AG04450 (cell line): ENCODE data around the gene LRP2. TPM values are rescaled to one million over a fixed set of nuclear protein-coding genes. Genes with fewer than 3 reads are reported as not detected.

Source experiments
- CTCF ChIA-PET: fragments of 300-600, 350-600 bp; formaldehyde crosslinking; extraction: SDS; loops from one replicate; lab custom pipeline; 2022; ENCODE audit warnings: antibody characterized with exemption, inconsistent platforms; lab: Charles Lee
- POLR2A ChIA-PET: fragments of 350-600 bp; formaldehyde crosslinking; extraction: SDS; loops from one replicate; lab custom pipeline; 2021; ENCODE audit warnings: antibody characterized with exemption, inconsistent platforms; lab: Yijun Ruan, JAX
- DNase-seq: peaks from one replicate; pipeline ENCODE4 v3.0.0-alpha.2; 2011; ENCODE audit warnings: low read depth, low spot score
- H3K27ac ChIP-seq: one replicate; pipeline ENCODE4 v1.5.1; 2012; ENCODE audit warnings: low read depth, low read length, control low read depth
- H3K27me3 ChIP-seq: one replicate; pipeline ENCODE4 v1.6.0; 2012; ENCODE audit warnings: low read length; ENCODE audit not compliant: control insufficient read depth, insufficient read depth
- H3K4me3 ChIP-seq: 2 replicates; pipeline ENCODE4 v1.5.1; 2011; ENCODE audit warnings: mild to moderate bottlenecking, low read depth, low read length, control low read depth
- H3K9me3 ChIP-seq: 2 replicates; pipeline ENCODE4 v1.5.1; 2012; ENCODE audit warnings: low read length; ENCODE audit not compliant: control insufficient read depth, insufficient read depth
- polyA plus RNA-seq: library from polyadenylated mRNA; depleted of rRNA; stranded (reverse); fragments of >200 nt; gene quantifications from 2 replicates; pipeline ENCODE4 v1.2.3, GENCODE V29; 2011
- TF ChIP-seq, protein P1 (sequence below): IDR thresholded peaks from 2 replicates; pipeline ENCODE4 v1.5.1; 2011; ENCODE audit warnings: low read depth, low read length, control low read depth, inconsistent platforms

Gene LRP2
- polyA plus RNA-seq, 1 experiment: not detected

DNA sequence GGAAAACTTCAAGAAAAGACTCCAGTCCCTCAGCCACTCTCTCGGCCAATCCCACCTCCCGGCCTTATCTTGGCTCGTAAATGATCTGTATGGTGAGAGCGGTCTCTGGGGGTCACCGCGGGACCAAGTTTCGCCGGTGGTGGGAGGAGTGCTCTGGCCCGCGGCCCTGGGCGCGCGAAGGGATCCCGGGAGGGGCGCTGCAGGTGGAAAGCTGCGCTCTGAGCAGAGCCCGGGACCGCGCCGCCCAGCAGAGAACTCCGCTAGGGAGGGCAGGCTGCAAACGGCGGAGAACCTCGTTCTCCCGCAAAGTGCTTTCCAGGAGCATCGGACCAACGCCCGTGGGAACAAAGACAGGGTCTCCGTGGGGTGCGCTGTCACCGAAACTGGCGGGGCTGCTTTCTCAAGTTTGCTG is 622 bp downstream of the LRP2 start:
- POLR2A ChIA-PET: no interaction called here
- DNase-seq: no peak
- Histone ChIP-seq H3K27ac (no peak overlapping the region), H3K27me3 (peaks cover 49% of the 10 kb centered on the region), H3K9me3 (no peaks in the 10 kb centered on the region; the same call in 1 of the 2 replicates), H3K4me3 (peak overlapping the region; percentile 29)
- CTCF ChIA-PET: no interaction called here
- TF ChIP-seq, protein P1, sequence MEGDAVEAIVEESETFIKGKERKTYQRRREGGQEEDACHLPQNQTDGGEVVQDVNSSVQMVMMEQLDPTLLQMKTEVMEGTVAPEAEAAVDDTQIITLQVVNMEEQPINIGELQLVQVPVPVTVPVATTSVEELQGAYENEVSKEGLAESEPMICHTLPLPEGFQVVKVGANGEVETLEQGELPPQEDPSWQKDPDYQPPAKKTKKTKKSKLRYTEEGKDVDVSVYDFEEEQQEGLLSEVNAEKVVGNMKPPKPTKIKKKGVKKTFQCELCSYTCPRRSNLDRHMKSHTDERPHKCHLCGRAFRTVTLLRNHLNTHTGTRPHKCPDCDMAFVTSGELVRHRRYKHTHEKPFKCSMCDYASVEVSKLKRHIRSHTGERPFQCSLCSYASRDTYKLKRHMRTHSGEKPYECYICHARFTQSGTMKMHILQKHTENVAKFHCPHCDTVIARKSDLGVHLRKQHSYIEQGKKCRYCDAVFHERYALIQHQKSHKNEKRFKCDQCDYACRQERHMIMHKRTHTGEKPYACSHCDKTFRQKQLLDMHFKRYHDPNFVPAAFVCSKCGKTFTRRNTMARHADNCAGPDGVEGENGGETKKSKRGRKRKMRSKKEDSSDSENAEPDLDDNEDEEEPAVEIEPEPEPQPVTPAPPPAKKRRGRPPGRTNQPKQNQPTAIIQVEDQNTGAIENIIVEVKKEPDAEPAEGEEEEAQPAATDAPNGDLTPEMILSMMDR: no peak

DNA sequence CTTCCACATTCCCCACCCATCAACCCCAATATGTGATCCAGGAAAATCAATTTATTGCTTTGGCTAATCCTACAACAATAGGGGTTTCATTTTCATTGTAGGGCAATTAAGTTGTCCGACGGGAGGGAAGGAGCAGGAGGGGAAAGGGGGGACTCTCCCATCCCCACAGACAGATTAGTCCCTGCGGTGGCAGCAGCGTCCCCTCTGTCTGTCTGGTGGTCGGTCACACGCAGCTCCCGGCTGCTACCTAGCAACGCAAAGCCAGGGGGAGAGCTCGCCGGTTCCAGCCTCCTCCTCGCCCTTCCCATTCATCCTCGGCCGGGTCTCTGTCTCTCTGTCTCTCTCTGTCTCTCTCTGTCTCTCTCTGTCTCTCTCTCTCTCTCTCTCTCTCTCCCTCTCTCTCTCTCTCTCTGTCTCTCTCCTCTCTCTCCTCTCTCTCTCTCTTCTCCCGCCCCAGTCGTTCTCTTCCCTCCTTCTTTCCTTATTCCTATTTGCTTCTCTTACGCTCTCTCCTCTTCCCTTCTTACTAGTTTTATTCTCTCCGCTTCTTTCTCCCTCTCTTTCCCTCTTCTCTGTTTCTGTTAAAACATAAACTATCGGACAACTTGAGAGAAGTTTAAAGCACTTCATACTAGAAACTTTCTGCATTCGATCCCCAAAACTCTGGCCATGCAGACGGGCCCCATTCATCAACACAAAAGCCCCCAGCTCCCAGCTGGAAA is 1.2 kb downstream of the LRP2 start:
- DNase-seq: no peak
- no peaks in the 10 kb centered on the region; the same call in 1 of the 2 replicates for H3K9me3 ChIP-seq
- peak overlapping the region; percentile 41 for H3K4me3 ChIP-seq
- CTCF ChIA-PET: interaction anchor here (0.6 kb wide), 1 partner anchor 84 kb away, joined by 3 read pairs; no protein-coding TSS in a partner anchor
- POLR2A ChIA-PET: no interaction called here
- TF ChIP-seq, protein P1: no peak
- H3K27ac ChIP-seq: no peak overlapping the region
- peaks cover 49% of the 10 kb centered on the region for H3K27me3 ChIP-seq

DNA sequence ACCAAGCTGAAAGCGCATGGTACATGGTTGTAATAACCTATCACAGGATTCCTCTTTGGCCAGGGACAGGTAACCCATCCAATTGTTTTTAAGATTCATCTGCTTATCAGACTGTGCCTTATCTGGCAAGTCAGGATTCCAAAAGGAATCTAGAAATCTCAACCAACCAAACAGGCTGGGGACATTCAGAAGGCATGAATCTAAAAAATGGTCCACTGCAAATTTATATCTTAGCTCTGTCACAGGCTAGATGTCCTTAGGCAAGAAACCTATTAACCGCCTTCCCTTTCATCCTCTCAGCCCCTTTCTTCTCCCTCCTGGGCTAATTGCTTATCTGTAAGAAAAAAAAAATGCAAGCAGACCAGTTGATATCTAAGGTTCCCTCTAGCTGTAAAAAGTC is 4.3 kb downstream of the LRP2 start:
- Histone ChIP-seq H3K27ac (no peak overlapping the region), H3K9me3 (no peaks in the 10 kb centered on the region; the same call in 1 of the 2 replicates), H3K27me3 (peaks cover 33% of the 10 kb centered on the region), H3K4me3 (no peak overlapping the region)
- POLR2A ChIA-PET: no interaction called here
- no peak for DNase-seq
- CTCF ChIA-PET: interaction anchor here (0.7 kb wide), 1 partner anchor 32 kb away, joined by 3 read pairs; no protein-coding TSS in a partner anchor
- TF ChIP-seq, protein P1: no peak

DNA sequence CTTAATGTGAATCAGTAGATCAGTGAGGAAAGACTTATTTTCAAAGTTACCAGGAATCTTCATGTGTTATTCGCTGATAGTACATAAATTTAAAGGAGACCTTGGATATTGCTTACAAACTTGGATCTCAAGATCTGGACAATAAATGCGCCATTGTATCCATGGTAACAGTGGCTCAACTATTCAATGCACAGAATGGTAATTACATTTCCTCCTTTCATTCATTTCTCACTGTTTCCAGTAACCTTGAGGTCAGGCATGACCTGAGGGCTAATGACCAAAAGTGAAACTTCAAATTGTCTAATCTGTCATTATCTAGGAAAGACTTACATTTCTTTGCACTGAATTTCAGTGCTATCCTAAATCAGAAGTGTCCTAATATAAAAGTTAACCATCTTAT is 8.1 kb downstream of the LRP2 start:
- ChIA-PET CTCF (no interaction called here), POLR2A (no interaction called here)
- TF ChIP-seq, protein P1: no peak
- no peak overlapping the region for H3K27ac ChIP-seq
- H3K27me3 ChIP-seq: peaks cover 2% of the 10 kb centered on the region
- no peak overlapping the region for H3K4me3 ChIP-seq
- no peak for DNase-seq
- H3K9me3 ChIP-seq: no peaks in the 10 kb centered on the region

DNA sequence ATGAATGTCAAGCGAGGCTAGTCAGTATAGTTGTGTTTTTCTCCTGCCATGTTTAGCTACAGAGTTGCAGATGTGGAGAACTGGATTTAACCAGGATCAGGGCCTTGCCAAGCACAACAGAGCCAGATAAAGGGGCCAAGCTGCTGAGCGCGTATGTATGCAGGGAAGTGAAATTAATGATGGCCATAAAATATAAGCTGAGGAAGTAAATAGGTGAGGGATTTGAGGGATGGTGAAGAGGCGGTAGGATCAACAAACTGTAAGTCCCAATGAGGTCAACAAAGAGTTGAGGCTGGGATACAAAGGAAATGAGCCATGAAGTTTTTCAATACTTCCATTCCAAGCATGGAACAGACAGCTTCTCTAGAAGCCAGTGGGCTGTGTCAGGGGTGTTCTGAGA is 10.6 kb downstream of the LRP2 start:
- Histone ChIP-seq H3K9me3 (no peaks in the 10 kb centered on the region), H3K27ac (no peak overlapping the region), H3K27me3 (no peaks in the 10 kb centered on the region), H3K4me3 (no peak overlapping the region)
- CTCF ChIA-PET: no interaction called here
- DNase-seq: no peak
- POLR2A ChIA-PET: no interaction called here
- TF ChIP-seq, protein P1: no peak
